Testis (tissue), 2 donors: ENCODE data around the gene DUSP14.

Experiments used
- POLR2A ChIP-seq: fragments of 450-650 bp; IDR thresholded peaks from one replicate; pipeline ENCODE4 v1.6.1; 2017; ENCODE audit warnings: antibody characterized with exemption, mild to moderate bottlenecking, moderate library complexity
- TF ChIP-seq, protein P1 (sequence below), 3 experiments: fragments of 450-650 bp in 2 of 3; fragments of 200-600 bp in 1 of 3; sonication (generic) in 1 of 3; IDR thresholded peaks; one replicate each; pipeline ENCODE4 v1.5.1; 2016 to 2019; ENCODE audit warnings: antibody characterized with exemption in 3 of 3, mild to moderate bottlenecking in 2 of 3, moderate library complexity in 1 of 3

DNA sequence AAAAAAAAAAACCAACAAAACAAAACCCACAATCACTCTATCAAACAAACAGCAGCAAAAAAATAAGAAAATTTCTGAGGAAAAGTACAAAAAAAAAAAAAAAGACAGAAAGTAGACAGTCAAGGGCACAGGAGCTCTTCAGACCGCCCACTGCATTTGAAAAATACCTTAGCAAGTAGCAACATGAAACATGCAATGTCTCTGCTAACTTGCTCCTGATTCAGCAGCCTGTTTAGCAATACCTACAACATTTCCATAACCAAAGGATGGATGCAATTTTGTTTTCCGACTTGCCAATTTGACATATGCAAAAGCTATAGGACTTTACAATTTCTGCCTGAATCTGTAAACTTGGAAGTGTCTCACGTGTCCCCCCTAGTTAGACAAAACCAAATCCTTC, 62.1 kb downstream of the DUSP14 start:
- TF ChIP-seq, protein P1, sequence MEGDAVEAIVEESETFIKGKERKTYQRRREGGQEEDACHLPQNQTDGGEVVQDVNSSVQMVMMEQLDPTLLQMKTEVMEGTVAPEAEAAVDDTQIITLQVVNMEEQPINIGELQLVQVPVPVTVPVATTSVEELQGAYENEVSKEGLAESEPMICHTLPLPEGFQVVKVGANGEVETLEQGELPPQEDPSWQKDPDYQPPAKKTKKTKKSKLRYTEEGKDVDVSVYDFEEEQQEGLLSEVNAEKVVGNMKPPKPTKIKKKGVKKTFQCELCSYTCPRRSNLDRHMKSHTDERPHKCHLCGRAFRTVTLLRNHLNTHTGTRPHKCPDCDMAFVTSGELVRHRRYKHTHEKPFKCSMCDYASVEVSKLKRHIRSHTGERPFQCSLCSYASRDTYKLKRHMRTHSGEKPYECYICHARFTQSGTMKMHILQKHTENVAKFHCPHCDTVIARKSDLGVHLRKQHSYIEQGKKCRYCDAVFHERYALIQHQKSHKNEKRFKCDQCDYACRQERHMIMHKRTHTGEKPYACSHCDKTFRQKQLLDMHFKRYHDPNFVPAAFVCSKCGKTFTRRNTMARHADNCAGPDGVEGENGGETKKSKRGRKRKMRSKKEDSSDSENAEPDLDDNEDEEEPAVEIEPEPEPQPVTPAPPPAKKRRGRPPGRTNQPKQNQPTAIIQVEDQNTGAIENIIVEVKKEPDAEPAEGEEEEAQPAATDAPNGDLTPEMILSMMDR (IDR thresholded peaks at IDR 0.05) = no peak
- no peak for TF ChIP-seq POLR2A
